Smooth muscle cell (in vitro differentiated cells): ENCODE results near the gene SC5D. TPM values are rescaled to one million over a fixed set of nuclear protein-coding genes. Genes with fewer than 3 reads are reported as not detected.

Experiments
- DNase-seq: peaks from one replicate; lab custom pipeline; 2025; ENCODE audit not compliant: unreplicated experiment; lab: John Stamatoyannopoulos, UW
- H2AFZ ChIP-seq: fragments of 200-600 bp; sonication (generic); 2 replicates; pipeline ENCODE4 v1.6.0; 2016; ENCODE audit warnings: antibody characterized with exemption, low read depth, mild to moderate bottlenecking
- H3F3A ChIP-seq: fragments of 200-600 bp; sonication (generic); 2 replicates; pipeline ENCODE4 v1.6.0; 2017; ENCODE audit warnings: antibody characterized with exemption, low read depth
- H3K27ac ChIP-seq: fragments of 200-600 bp; sonication (generic); 2 replicates; pipeline ENCODE4 v1.5.1; 2016; ENCODE audit warnings: low read depth, mild to moderate bottlenecking
- H3K27me3 ChIP-seq: fragments of 200-600 bp; sonication (generic); 2 replicates; pipeline ENCODE4 v1.6.1; 2016; ENCODE audit warnings: low read depth, mild to moderate bottlenecking
- H3K36me3 ChIP-seq: fragments of 200-600 bp; sonication (generic); 2 replicates; pipeline ENCODE4 v1.5.1; 2016; ENCODE audit warnings: low read depth
- H3K4me1 ChIP-seq: fragments of 200-600 bp; sonication (generic); 2 replicates; pipeline ENCODE4 v1.5.1; 2016; ENCODE audit warnings: low read depth
- H3K4me2 ChIP-seq: fragments of 200-600 bp; sonication (generic); 2 replicates; pipeline ENCODE4 v1.6.0; 2016; ENCODE audit warnings: mild to moderate bottlenecking
- H3K4me3 ChIP-seq: fragments of 200-600 bp; sonication (generic); 2 replicates; pipeline ENCODE4 v1.5.1; 2016; ENCODE audit warnings: mild to moderate bottlenecking
- H3K79me2 ChIP-seq: fragments of 200-600 bp; sonication (generic); 2 replicates; pipeline ENCODE4 v1.6.0; 2016; ENCODE audit warnings: low read depth, mild to moderate bottlenecking
- H3K9ac ChIP-seq: fragments of 200-600 bp; sonication (generic); 2 replicates; pipeline ENCODE4 v1.6.0; 2016; ENCODE audit warnings: low read depth
- H3K9me3 ChIP-seq: fragments of 200-600 bp; sonication (generic); replicated peaks from 2 replicates; pipeline ENCODE4 v1.5.1; 2016; ENCODE audit warnings: low read depth
- H4K20me1 ChIP-seq: fragments of 200-600 bp; sonication (generic); 2 replicates; pipeline ENCODE4 v1.6.0; 2016; ENCODE audit warnings: low read depth
- CTCF ChIP-seq: fragments of 200-600 bp; sonication (generic); IDR thresholded peaks from 2 replicates; pipeline ENCODE4 v1.5.1; 2017; ENCODE audit warnings: borderline replicate concordance, mild to moderate bottlenecking, antibody characterized with exemption; ENCODE audit not compliant: insufficient read depth, poor library complexity, severe bottlenecking
- WGBS: methylation state at CpG from one replicate; pipeline ENCODE4 v1.1.7; 2016; ENCODE audit warnings: low lambda C conversion rate; 5-methylcytosine and 5-hydroxymethylcytosine counted together
- polyA plus RNA-seq: library from polyadenylated mRNA; unstranded; fragments of >200 nt; fragmentation: Nextera tagmentation; extraction: Ambion mirVana; gene quantifications from 2 replicates; pipeline ENCODE4 v1.2.1, GENCODE V29; 2016
- total RNA-seq: library from RNA; depleted of rRNA; stranded (reverse); fragments of >200 nt; gene quantifications from 2 replicates; pipeline ENCODE4 v1.2.3, GENCODE V29; 2014

SC5D gene
- total and polyA plus RNA-seq, 2 experiments from 2014 or later: 59.5 to 138 TPM

GRCh38 chr11:121257976-121258375, 34.6 kb upstream of the SC5D start:
- H3K9me3 ChIP-seq: no peaks in the 10 kb centered on the region
- no peak overlapping the region for H3K4me3 ChIP-seq
- H3K36me3 ChIP-seq: no peaks in the 10 kb centered on the region
- DNase-seq: no peak
- H3K4me2 ChIP-seq: peak overlapping the region; percentile 41
- 79% methylated on average over 1 of the region's 1 CpG for WGBS
- H3K27ac ChIP-seq: no peak overlapping the region
- H3K9ac ChIP-seq: no peak overlapping the region
- TF ChIP-seq CTCF: no peak
- no peak overlapping the region for H2AFZ ChIP-seq
- H3F3A ChIP-seq: peaks cover 4% of the 10 kb centered on the region
- peaks cover 6% of the 10 kb centered on the region for H3K4me1 ChIP-seq
- H3K79me2 ChIP-seq: no peaks in the 10 kb centered on the region
- no peaks in the 10 kb centered on the region for H3K27me3 ChIP-seq
- H4K20me1 ChIP-seq: no peaks in the 10 kb centered on the region

- no peaks in the 10 kb centered on the region for H3F3A ChIP-seq
- no peaks in the 10 kb centered on the region for H3K79me2 ChIP-seq
- no peak overlapping the region for H2AFZ ChIP-seq
- H3K27me3 ChIP-seq: no peaks in the 10 kb centered on the region
- no peak overlapping the region for H3K4me2 ChIP-seq
- H3K9ac ChIP-seq: no peak overlapping the region
- H3K4me3 ChIP-seq: no peak overlapping the region
- no peaks in the 10 kb centered on the region for H3K4me1 ChIP-seq
- no peaks in the 10 kb centered on the region for H3K9me3 ChIP-seq
- WGBS: 71% methylated on average over 6 of the region's 6 CpGs
- H4K20me1 ChIP-seq: no peaks in the 10 kb centered on the region
- DNase-seq: no peak
- no peaks in the 10 kb centered on the region for H3K36me3 ChIP-seq
- H3K27ac ChIP-seq: no peak overlapping the region
- TF ChIP-seq CTCF: no peak
Measured at GRCh38 chr11:121265586-121265985, 27.0 kb upstream of the SC5D start.

GRCh38 chr11:121268581-121268980, 24.0 kb upstream of the SC5D start:
- H3K79me2 ChIP-seq: no peaks in the 10 kb centered on the region
- no peak overlapping the region for H3K4me2 ChIP-seq
- H3K9me3 ChIP-seq: no peaks in the 10 kb centered on the region
- no peak overlapping the region for H3K9ac ChIP-seq
- H3F3A ChIP-seq: no peaks in the 10 kb centered on the region
- no peak for DNase-seq
- no peak overlapping the region for H3K27ac ChIP-seq
- H3K36me3 ChIP-seq: no peaks in the 10 kb centered on the region
- no peak for TF ChIP-seq CTCF
- no peaks in the 10 kb centered on the region for H4K20me1 ChIP-seq
- H2AFZ ChIP-seq: no peak overlapping the region
- no peaks in the 10 kb centered on the region for H3K27me3 ChIP-seq
- H3K4me3 ChIP-seq: no peak overlapping the region
- 42% methylated on average over 2 of the region's 2 CpGs for WGBS
- no peaks in the 10 kb centered on the region for H3K4me1 ChIP-seq

GRCh38 chr11:121270001-121270678, 22.4 kb upstream of the SC5D start:
- 38% methylated on average over 7 of the region's 7 CpGs for WGBS
- Histone ChIP-seq H3K9ac (no peak overlapping the region), H4K20me1 (no peaks in the 10 kb centered on the region), H3K36me3 (no peaks in the 10 kb centered on the region), H3K4me3 (no peak overlapping the region), H3K27me3 (no peaks in the 10 kb centered on the region), H3K4me1 (no peaks in the 10 kb centered on the region), H3K79me2 (no peaks in the 10 kb centered on the region), H3F3A (no peaks in the 10 kb centered on the region), H3K4me2 (no peak overlapping the region), H2AFZ (no peak overlapping the region), H3K27ac (no peak overlapping the region), H3K9me3 (no peaks in the 10 kb centered on the region)
- DNase-seq: no peak
- no peak for TF ChIP-seq CTCF
